ENCODE measurements around the gene MEGF6.

MEGF6 gene

DNA sequence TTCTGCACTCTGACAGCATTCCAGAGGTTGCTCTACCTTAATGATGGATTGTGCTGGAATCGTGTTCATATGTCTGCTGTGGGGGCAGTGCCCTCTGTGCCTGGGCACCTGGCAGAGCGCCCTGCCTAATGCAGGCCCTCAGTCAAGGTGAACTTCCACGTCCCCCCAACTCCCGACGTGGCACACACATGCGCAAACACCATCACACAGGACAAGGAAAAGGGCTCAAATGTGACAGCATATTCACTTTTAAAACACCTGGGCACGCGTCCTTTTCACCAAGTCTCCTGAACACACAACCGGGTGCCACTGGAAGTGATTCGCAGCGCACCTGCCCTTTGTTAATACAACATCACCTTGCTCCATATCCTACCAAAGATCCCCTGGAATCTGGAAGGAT lies 25.2 kb upstream of the MEGF6 start:
- H3K27ac ChIP-seq (replicated peaks) = no peak overlapping the region
- no peak for DNase-seq (ENCODE audit: low read depth in 1 of 2, low spot score in 1 of 2)
- H3K27me3 ChIP-seq (ENCODE audit: insufficient read depth, poor library complexity, severe bottlenecking) = no peaks in the 10 kb centered on the region
- H3K4me3 ChIP-seq (replicated peaks; ENCODE audit: insufficient read depth, low read length) = no peak overlapping the region
- TF ChIP-seq, protein P1, sequence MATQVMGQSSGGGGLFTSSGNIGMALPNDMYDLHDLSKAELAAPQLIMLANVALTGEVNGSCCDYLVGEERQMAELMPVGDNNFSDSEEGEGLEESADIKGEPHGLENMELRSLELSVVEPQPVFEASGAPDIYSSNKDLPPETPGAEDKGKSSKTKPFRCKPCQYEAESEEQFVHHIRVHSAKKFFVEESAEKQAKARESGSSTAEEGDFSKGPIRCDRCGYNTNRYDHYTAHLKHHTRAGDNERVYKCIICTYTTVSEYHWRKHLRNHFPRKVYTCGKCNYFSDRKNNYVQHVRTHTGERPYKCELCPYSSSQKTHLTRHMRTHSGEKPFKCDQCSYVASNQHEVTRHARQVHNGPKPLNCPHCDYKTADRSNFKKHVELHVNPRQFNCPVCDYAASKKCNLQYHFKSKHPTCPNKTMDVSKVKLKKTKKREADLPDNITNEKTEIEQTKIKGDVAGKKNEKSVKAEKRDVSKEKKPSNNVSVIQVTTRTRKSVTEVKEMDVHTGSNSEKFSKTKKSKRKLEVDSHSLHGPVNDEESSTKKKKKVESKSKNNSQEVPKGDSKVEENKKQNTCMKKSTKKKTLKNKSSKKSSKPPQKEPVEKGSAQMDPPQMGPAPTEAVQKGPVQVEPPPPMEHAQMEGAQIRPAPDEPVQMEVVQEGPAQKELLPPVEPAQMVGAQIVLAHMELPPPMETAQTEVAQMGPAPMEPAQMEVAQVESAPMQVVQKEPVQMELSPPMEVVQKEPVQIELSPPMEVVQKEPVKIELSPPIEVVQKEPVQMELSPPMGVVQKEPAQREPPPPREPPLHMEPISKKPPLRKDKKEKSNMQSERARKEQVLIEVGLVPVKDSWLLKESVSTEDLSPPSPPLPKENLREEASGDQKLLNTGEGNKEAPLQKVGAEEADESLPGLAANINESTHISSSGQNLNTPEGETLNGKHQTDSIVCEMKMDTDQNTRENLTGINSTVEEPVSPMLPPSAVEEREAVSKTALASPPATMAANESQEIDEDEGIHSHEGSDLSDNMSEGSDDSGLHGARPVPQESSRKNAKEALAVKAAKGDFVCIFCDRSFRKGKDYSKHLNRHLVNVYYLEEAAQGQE (IDR thresholded peaks at IDR 0.05; ENCODE audit: insufficient replicate concordance, low read depth) = no peak
- TF ChIP-seq GABPA (IDR thresholded peaks at IDR 0.05; ENCODE audit: low read depth) (no peak), POLR2AphosphoS5 (IDR thresholded peaks at IDR 0.05; ENCODE audit: low read depth) (no peak), SPI1 (IDR thresholded peaks at IDR 0.05; ENCODE audit: borderline replicate concordance, low read depth) (no peak), CTCF (IDR thresholded peaks at IDR 0.05; ENCODE audit: insufficient read depth, low read length) (no peak)

DNA sequence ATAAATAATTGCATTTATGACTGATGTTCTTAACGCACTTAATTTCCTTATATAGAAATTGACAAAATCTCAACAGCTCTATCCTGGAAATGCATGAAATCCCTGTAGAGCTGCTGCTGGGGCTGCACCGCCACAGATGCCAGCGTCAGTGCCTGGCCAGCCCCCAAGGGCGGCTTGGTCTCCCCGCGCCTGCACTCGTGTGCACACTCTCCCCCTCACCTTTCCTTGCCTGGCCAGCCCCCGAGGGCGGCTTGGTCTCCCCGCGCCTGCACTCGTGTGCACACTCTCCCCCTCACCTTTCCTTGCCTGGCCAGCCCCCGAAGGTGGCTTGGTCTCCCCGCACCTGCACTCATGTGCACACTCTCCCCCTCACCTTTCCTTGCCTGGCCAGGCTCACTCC lies 24.8 kb upstream of the MEGF6 start:
- Histone ChIP-seq H3K27ac (replicated peaks) (no peak overlapping the region), H3K27me3 (ENCODE audit: insufficient read depth, poor library complexity, severe bottlenecking) (no peaks in the 10 kb centered on the region), H3K4me3 (replicated peaks; ENCODE audit: insufficient read depth, low read length) (no peak overlapping the region)
- TF ChIP-seq CTCF (IDR thresholded peaks at IDR 0.05; ENCODE audit: insufficient read depth, low read length) (no peak), POLR2AphosphoS5 (IDR thresholded peaks at IDR 0.05; ENCODE audit: low read depth) (no peak), GABPA (IDR thresholded peaks at IDR 0.05; ENCODE audit: low read depth) (no peak), SPI1 (IDR thresholded peaks at IDR 0.05; ENCODE audit: borderline replicate concordance, low read depth) (no peak)
- TF ChIP-seq, protein P1 (IDR thresholded peaks at IDR 0.05; ENCODE audit: insufficient replicate concordance, low read depth) = no peak
- DNase-seq (ENCODE audit: low read depth in 1 of 2, low spot score in 1 of 2) = no peak

- Histone ChIP-seq H3K4me3 (replicated peaks; ENCODE audit: insufficient read depth, low read length) (no peak overlapping the region), H3K27ac (replicated peaks) (no peak overlapping the region), H3K27me3 (ENCODE audit: insufficient read depth, poor library complexity, severe bottlenecking) (no peaks in the 10 kb centered on the region)
- TF ChIP-seq GABPA (IDR thresholded peaks at IDR 0.05; ENCODE audit: low read depth) (no peak), SPI1 (IDR thresholded peaks at IDR 0.05; ENCODE audit: borderline replicate concordance, low read depth) (no peak), POLR2AphosphoS5 (IDR thresholded peaks at IDR 0.05; ENCODE audit: low read depth) (no peak), CTCF (IDR thresholded peaks at IDR 0.05; ENCODE audit: insufficient read depth, low read length) (no peak)
- TF ChIP-seq, protein P1 (IDR thresholded peaks at IDR 0.05; ENCODE audit: insufficient replicate concordance, low read depth) = no peak
- no peak for DNase-seq (ENCODE audit: low read depth in 1 of 2, low spot score in 1 of 2)
Measured at GRCh38 chr1:3634059-3634800, 22.9 kb upstream of the MEGF6 start.
